Endothelial cell (in vitro differentiated cells): ENCODE measurements around the gene CFAP57. TPM values are rescaled to one million over a fixed set of nuclear protein-coding genes. Genes with fewer than 3 reads are reported as not detected.

Source experiments
- DNase-seq: peaks from one replicate; pipeline ENCODE4 v3.0.0; 2021; ENCODE audit warnings: low spot score
- H3K27ac Mint-ChIP-seq: one replicate; pipeline ENCODE4 v1.8.0; 2021; ENCODE audit warnings: mixed read lengths, inconsistent platforms; ENCODE audit not compliant: unreplicated experiment
- H3K27me3 Mint-ChIP-seq: one replicate; pipeline ENCODE4 v1.8.0; 2021; ENCODE audit warnings: mild to moderate bottlenecking, moderate library complexity, mixed read lengths, inconsistent platforms; ENCODE audit not compliant: unreplicated experiment
- H3K36me3 Mint-ChIP-seq: one replicate; pipeline ENCODE4 v1.8.0; 2021; ENCODE audit warnings: mild to moderate bottlenecking, low read depth, mixed read lengths, inconsistent platforms; ENCODE audit not compliant: unreplicated experiment
- H3K4me1 Mint-ChIP-seq: one replicate; pipeline ENCODE4 v1.8.0; 2021; ENCODE audit warnings: mild to moderate bottlenecking, mixed read lengths, inconsistent platforms; ENCODE audit not compliant: unreplicated experiment
- H3K4me3 Mint-ChIP-seq: one replicate; pipeline ENCODE4 v1.8.0; 2021; ENCODE audit warnings: mild to moderate bottlenecking, mixed read lengths, inconsistent platforms; ENCODE audit not compliant: unreplicated experiment
- H3K9me3 Mint-ChIP-seq: one replicate; pipeline ENCODE4 v1.8.0; 2021; ENCODE audit warnings: mixed read lengths, inconsistent platforms; ENCODE audit not compliant: unreplicated experiment
- CTCF ChIP-seq: fragments of 200-600 bp; sonication (generic); IDR thresholded peaks from one replicate; pipeline ENCODE4 v1.5.0; 2021; ENCODE audit warnings: antibody characterized with exemption; ENCODE audit not compliant: unreplicated experiment
- total RNA-seq: library from RNA; stranded (reverse); fragmentation: NEBNext Ultra II Directional; extraction: Animal tissue kit (Norgen Biotek cat#: 25700); gene quantifications from one replicate; pipeline ENCODE4 v1.2.1, GENCODE V29; 2021; ENCODE audit not compliant: unreplicated experiment

The CFAP57 gene
- total RNA-seq, 1 donor from 2014 or later, result 0.49 TPM

- Mint-ChIP-seq H3K27me3 (peaks cover 14% of the 10 kb centered on the region), H3K27ac (peak overlapping the region; percentile 22), H3K36me3 (peaks cover 13% of the 10 kb centered on the region), H3K4me3 (peak overlapping the region; percentile 71), H3K9me3 (peaks cover 5% of the 10 kb centered on the region), H3K4me1 (peaks cover 40% of the 10 kb centered on the region)
- TF ChIP-seq CTCF, result no peak
- no peak for DNase-seq
Observed at GRCh38 chr1:43271186-43272118, 99.3 kb downstream of the CFAP57 start.

- no peak for TF ChIP-seq CTCF
- DNase-seq, result no peak
Observed at GRCh38 chr1:43272161-43272560, 100.0 kb downstream of the CFAP57 start.

GRCh38 chr1:43272576-43273571 lies 100.7 kb downstream of the CFAP57 start:
- no peak for TF ChIP-seq CTCF
- DNase-seq, result no peak
- H3K27ac Mint-ChIP-seq, result no peak overlapping the region
- H3K9me3 Mint-ChIP-seq, result peaks cover 5% of the 10 kb centered on the region
- peaks cover 19% of the 10 kb centered on the region for H3K27me3 Mint-ChIP-seq
- peaks cover 40% of the 10 kb centered on the region for H3K4me1 Mint-ChIP-seq
- peaks cover 13% of the 10 kb centered on the region for H3K36me3 Mint-ChIP-seq
- H3K4me3 Mint-ChIP-seq, result no peak overlapping the region

More at GRCh38 chr1:43272161-43272560, 100.0 kb downstream of the CFAP57 start:
- Mint-ChIP-seq H3K27ac (no peak overlapping the region), H3K4me1 (peaks cover 40% of the 10 kb centered on the region), H3K9me3 (peaks cover 5% of the 10 kb centered on the region), H3K27me3 (peaks cover 19% of the 10 kb centered on the region), H3K36me3 (peaks cover 13% of the 10 kb centered on the region), H3K4me3 (no peak overlapping the region)

GRCh38 chr1:43273708-43274107 lies 101.6 kb downstream of the CFAP57 start:
- no peak for DNase-seq
- no peak overlapping the region for H3K4me3 Mint-ChIP-seq
- H3K4me1 Mint-ChIP-seq, result peaks cover 40% of the 10 kb centered on the region

More at GRCh38 chr1:43273708-43274107, 101.6 kb downstream of the CFAP57 start:
- no peak for TF ChIP-seq CTCF
- peaks cover 19% of the 10 kb centered on the region for H3K27me3 Mint-ChIP-seq
- H3K27ac Mint-ChIP-seq, result peak overlapping the region; percentile 52
- peaks cover 13% of the 10 kb centered on the region for H3K36me3 Mint-ChIP-seq
- peaks cover 5% of the 10 kb centered on the region for H3K9me3 Mint-ChIP-seq
